AG09309 (cell line): ENCODE results near the gene CSN1S1.

ENCODE experiments used
- DNase-seq: peaks from one replicate; pipeline ENCODE4 v3.0.0-alpha.2; 2010; ENCODE audit warnings: low read depth
- H3K4me3 ChIP-seq: 2 replicates; pipeline ENCODE4 v1.5.1; 2011; ENCODE audit warnings: mild to moderate bottlenecking, low read depth, low read length, moderate library complexity; ENCODE audit not compliant: control insufficient read depth
- CTCF ChIP-seq: IDR thresholded peaks from 2 replicates; pipeline ENCODE4 v1.5.1; 2011; ENCODE audit warnings: mild to moderate bottlenecking, low read depth, low read length, inconsistent platforms; ENCODE audit not compliant: insufficient read depth, control insufficient read depth; ENCODE audit errors: missing control alignments

CSN1S1 gene

GRCh38 chr4:69936566-69936965, 5.7 kb downstream of the CSN1S1 start:
- no peak for TF ChIP-seq CTCF
- no peak overlapping the region for H3K4me3 ChIP-seq
- no peak for DNase-seq

- no peak for TF ChIP-seq CTCF
- no peak for DNase-seq
- H3K4me3 ChIP-seq: no peak overlapping the region
Observed at GRCh38 chr4:69951602-69952001, 20.7 kb downstream of the CSN1S1 start.

GRCh38 chr4:69957209-69957608, 26.3 kb downstream of the CSN1S1 start:
- TF ChIP-seq CTCF: no peak
- no peak overlapping the region for H3K4me3 ChIP-seq
- no peak for DNase-seq

GRCh38 chr4:69965628-69966027, 34.8 kb downstream of the CSN1S1 start, which contains the start of gene CSN2:
TSS of gene CSN2 (minus strand) at chr4:69965728. CDS start at chr4:69960995, 4,733 bp downstream.
- no peak for DNase-seq
- no peak within 1 kb of the TSS for H3K4me3 ChIP-seq
- TF ChIP-seq CTCF: no peak

GRCh38 chr4:69970071-69970470, 39.2 kb downstream of the CSN1S1 start:
- no peak overlapping the region for H3K4me3 ChIP-seq
- no peak for DNase-seq
- TF ChIP-seq CTCF: no peak

- H3K4me3 ChIP-seq: no peak overlapping the region
- DNase-seq: no peak
- TF ChIP-seq CTCF: no peak
Observed at GRCh38 chr4:69974631-69975030, 43.8 kb downstream of the CSN1S1 start.

- no peak for DNase-seq
- TF ChIP-seq CTCF: no peak
- H3K4me3 ChIP-seq: no peak overlapping the region
Observed at GRCh38 chr4:69977582-69977981, 46.7 kb downstream of the CSN1S1 start.
